GM18907 (cell line): ENCODE results near the gene GJA8.
"Not testable (repeated sequence)": the region's sequence is repeated elsewhere in the genome, so short reads cannot be mapped to it uniquely, and the experiment has no call there.

ENCODE experiments used
- ATAC-seq: cut with Tn5 transposase; IDR thresholded peaks from one replicate; pipeline ENCODE4 v1.9.1; 2021; ENCODE audit warnings: mild to moderate bottlenecking, moderate library complexity; ENCODE audit not compliant: unreplicated experiment

Gene GJA8

GRCh38 chr1:147927215-147927614 is 24.6 kb downstream of the GJA8 start:
- not testable (repeated sequence) for ATAC-seq

GRCh38 chr1:147927689-147928088 is 25.1 kb downstream of the GJA8 start:
- ATAC-seq = not testable (repeated sequence)

DNA sequence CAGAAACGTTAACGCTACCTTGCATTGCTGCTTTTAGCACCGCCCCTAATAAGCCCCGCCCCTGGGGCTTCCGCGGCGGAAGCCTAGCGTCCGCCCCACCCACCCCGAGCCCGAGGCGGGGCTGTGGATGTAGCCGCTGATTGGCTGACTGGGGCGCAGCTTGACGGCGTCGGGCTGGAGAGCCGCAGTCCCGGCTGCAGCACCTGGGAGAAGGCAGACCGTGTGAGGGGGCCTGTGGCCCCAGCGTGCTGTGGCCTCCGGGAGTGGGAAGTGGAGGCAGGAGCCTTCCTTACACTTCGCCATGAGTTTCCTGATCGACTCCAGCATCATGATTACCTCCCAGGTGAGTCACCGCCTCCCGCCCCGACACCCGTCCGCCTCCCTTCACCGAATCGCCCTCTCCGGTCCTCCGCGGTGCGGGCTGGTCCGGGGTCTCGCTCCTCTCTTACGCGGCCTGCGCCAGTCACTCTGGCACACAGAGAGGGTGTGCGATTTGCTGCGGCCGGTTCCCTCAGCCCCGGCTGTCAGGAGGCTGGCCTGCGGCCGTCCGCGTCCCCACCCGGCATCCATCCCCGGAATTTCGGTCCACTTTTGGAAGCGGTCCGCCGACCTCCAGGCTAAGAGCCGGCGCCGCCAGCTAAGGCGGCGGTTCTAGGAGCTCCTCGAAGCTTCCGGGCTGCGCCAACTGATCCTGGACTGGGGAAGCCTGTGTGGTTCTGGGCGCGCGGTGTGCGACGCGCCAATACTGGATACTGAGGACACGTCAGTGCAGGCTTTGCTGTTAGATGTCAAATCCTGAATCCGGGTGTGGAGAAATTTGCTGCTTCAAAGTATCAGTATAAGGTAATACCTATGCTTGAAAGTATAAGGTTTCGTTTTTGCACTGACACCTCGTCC is 25.9 kb downstream of the GJA8 start, which contains the start of gene GPR89B:
Gene GPR89B, plus strand, starts transcription at position 185 of the 897 bp plus-strand sequence. Its CDS starts 117 bp downstream, at position 302.
- ATAC-seq = peak; percentile 98

DNA sequence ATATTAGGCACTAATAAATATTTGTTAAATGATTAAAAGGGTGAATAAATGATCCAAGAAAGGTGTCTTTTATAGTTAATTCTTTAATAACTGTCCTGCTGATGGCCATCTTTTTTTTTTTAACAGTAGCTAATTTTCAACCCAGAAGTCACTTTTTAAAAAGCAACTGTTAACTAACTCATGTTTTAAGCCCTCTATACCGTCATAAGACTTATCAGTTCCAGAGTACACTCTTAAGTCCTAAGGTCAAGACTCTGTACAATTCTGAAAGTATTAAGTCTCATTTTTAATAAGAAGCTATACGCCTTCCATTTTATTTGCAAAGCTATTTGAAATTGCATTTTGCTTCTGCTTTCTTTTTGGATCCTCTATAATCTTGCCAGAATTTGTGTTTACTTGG is 28.5 kb downstream of the GJA8 start:
- not testable (repeated sequence) for ATAC-seq

GRCh38 chr1:147935296-147935695 is 32.7 kb downstream of the GJA8 start:
- ATAC-seq = not testable (repeated sequence)

DNA sequence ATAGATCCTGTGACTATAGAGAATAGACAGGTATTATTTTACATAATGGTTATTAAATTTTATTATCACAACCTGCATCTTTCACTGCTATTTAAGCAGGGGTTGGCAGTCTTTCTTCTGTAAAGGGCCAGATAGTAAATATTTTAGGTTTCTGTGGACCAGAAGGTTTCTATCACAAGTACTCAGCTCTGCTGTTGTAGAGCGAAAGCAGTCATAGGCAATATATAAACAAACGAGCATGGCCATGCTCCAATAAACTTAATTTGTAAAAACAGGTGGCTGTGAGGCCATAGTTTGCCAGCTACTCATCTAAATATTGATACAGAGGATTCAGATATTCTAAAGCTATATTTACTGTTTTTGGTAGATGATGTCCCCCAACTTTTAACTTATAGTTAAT is 37.9 kb downstream of the GJA8 start:
- ATAC-seq = not testable (repeated sequence)

DNA sequence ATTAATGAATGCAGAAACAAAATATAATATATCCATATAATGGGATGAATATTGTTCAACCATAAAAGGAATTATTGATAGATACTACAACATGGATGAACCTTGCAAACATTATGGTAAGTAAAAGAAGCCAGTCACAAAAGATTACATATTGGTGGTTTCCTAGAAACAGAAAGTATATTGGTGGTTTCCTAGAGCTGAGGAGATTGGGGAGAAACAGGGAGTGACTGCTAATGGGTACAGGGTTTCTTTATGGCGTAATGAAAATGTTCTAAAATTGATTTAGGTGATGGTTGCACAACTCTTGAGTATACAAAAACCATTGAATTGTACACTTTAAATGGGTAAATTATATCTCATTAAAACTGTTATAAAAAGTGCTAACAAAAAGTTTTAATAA is 40.0 kb downstream of the GJA8 start:
- not testable (repeated sequence) for ATAC-seq

GRCh38 chr1:147949517-147949916 is 46.9 kb downstream of the GJA8 start:
- ATAC-seq = not testable (repeated sequence)
